HG03196 (cell line): Measurements from ENCODE around the gene GJB3.
"Not testable (repeated sequence)": the region's sequence is repeated elsewhere in the genome, so short reads cannot be mapped to it uniquely, and the experiment has no call there.

ENCODE experiments used
- ATAC-seq: cut with Tn5 transposase; IDR thresholded peaks from one replicate; pipeline ENCODE4 v1.9.1; 2021; ENCODE audit not compliant: unreplicated experiment

Gene GJB3

DNA sequence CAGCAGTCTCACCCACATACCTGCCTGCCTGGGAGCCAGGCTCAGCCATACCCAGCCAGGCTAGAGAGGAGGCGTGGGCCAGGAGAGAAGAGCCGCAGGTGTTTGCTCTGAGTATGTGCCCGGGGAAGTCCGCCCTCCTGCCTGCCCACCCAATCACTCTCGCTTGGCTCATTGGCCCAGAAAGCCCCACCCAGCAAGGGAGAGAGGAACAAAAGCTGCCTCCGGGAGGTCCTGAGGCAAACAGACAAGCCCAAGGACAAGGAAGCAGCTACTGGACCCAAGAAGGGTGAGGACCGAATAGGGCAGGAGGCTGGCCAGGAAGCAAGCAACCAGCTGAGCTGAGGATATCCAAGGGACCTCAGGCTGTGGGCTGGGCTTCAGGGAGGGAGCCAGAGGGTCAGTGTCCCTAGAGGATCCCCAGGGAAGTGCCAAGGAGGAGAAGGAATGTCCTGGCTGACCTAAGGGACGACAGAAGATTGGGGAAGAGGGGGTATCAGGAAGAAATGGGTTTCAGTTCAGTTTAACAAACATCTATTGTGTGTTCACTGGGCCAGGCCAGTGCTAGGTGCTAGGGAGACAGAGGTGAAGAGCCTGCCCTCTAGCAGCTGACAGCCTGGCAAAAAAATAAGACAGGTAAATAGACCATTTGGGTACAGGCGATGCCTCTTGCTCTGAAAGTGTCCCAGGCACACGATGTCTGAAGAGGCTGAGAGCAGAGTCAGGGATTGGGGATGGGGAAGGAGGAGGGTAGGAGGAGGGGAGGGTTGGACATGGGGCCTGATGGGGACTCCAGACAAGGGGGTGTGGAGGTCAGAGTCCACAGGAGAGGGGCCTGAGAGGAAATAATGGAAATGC lies 21.3 kb upstream of the GJB3 start, which contains the start of gene GJB4:
Gene GJB4, plus strand, starts transcription at position 238 of the 855 bp plus-strand sequence. CDS start 1,515 bp downstream, outside the sequence.
- ATAC-seq, result no peak

DNA sequence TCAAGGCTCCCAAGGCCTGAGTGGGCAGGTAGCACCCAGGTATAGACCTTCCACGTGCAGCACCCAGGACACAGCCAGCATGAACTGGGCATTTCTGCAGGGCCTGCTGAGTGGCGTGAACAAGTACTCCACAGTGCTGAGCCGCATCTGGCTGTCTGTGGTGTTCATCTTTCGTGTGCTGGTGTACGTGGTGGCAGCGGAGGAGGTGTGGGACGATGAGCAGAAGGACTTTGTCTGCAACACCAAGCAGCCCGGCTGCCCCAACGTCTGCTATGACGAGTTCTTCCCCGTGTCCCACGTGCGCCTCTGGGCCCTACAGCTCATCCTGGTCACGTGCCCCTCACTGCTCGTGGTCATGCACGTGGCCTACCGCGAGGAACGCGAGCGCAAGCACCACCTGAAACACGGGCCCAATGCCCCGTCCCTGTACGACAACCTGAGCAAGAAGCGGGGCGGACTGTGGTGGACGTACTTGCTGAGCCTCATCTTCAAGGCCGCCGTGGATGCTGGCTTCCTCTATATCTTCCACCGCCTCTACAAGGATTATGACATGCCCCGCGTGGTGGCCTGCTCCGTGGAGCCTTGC lies 19.7 kb upstream of the GJB3 start:
- no peak for ATAC-seq

DNA sequence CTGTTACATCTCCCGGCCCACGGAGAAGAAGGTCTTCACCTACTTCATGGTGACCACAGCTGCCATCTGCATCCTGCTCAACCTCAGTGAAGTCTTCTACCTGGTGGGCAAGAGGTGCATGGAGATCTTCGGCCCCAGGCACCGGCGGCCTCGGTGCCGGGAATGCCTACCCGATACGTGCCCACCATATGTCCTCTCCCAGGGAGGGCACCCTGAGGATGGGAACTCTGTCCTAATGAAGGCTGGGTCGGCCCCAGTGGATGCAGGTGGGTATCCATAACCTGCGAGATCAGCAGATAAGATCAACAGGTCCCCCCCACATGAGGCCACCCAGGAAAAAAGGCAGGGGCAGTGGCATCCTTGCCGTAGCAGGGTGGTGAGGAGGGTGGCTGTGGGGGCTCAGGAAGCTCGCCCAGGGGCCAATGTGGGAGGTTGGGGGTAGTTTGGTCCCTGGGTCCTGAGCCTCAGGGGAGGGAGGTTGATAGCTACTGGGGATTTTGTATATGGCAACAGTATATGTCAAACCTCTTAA lies 19.2 kb upstream of the GJB3 start:
- no peak for ATAC-seq

- no peak for ATAC-seq
Measured at GRCh38 chr1:34762474-34763141, 18.4 kb upstream of the GJB3 start.

DNA sequence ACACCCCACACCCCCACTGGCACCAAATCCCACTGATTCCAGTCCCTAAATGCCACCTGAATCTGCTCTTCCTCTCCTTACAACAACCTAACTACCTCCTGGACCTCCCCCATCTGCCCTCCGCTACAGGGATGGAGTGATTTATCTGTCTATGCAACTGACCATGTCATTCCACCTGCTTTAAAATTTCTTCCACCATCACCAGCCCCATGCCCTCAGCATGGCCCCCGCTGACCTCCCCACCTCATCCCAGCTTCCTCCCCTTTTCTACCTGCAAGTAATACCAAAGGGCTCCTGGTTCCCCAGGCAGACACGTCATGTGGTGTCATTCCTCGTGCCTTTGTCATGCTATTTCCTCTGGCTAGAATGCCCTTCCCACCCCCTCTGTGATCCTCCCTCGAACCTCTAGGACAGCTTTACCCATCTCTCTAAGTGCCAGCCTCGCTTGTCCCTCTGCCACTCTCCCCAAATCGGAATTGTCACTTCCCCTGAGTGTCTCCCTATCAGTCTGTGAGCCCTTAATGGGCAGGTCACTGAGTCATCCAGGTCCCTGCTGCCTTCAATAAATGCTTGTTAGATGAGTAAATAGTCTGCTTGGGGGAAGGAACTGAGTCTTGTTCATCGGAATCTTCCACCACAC lies 17.8 kb upstream of the GJB3 start:
- no peak for ATAC-seq

DNA sequence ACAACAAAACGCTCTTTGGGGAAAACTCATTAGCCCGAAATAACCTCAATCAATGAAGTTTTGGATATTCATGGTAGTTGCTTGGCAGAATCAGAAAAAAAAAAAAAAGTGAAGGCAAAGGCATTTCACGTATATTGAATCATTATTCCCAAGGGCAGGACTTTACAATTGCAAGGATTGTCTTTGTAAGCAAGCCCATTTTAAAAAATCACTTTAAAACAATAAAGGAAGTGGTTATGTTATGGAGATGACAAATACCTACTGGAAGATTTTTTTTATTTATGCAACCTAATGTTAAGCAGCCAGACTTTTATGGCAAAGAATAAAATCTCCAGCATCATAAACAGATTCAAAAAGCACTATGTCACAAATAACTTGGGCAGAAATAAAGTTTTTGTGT lies 12.2 kb upstream of the GJB3 start:
- ATAC-seq, result no peak

DNA sequence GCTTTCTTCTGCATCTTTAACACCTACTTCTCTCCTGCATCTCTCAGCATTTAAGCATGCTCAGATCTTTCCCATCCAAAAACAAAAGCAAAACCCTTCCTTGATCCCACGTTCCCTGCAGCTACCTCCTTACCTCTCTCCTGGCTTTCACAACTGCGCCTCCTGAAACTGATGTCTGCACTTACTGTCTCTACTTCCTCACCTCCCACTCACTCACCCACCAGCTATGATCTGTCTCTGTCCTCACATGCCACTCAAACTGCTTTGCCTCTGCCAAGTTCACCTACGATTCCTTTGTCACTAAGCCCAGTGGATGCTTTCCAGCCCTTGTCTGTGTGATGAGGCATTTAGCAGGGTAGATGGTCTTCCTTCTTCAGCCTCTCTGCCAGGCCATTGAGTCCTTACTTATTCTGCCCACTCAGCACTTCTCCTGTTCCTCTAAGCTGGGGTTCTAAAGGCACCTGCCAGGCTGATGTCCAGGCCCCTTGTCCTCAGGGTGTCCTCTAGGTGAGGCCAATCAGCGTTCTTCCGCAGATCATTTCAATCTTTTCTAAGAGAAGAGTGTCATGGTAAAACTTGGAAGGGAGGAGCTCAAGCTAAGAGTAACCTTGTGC lies 10.0 kb upstream of the GJB3 start:
- ATAC-seq, result no peak

DNA sequence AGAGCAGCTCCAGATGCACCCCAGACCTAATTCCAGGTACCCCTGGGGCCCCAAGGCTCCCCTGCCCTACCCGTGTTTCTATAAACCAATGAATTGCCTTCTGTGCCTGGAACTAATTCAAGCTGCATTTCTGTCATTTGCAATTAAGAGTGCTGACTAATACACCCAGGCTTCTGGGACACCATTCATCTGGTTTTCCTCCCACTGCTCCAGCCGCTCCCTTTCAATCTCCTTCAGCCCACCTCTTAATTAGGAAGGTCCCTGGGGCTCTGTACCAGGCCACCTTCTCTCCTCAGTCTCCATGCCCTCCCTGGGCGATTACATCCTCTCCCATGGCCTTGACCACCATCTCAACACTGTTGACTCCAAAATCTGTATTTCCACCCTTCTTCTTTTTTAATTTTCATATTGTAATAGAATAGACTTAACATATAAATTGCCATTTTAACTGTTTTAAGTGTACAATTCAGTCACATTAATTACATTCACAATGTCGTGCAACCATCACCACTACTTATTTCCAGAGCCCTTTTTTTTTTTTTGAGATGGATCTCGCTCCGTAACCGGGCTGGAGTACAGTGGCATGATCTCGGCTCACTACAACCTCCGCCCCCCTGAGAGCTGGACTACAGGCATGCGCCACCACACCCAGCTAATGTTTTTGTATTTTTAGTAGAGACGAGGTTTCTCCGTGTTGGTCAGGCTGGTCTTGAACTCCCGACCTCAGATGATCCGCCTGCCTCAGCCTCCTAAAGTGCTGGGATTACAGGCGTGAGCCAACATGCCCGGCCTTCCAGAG lies 9.2 kb upstream of the GJB3 start:
- ATAC-seq, result no peak

DNA sequence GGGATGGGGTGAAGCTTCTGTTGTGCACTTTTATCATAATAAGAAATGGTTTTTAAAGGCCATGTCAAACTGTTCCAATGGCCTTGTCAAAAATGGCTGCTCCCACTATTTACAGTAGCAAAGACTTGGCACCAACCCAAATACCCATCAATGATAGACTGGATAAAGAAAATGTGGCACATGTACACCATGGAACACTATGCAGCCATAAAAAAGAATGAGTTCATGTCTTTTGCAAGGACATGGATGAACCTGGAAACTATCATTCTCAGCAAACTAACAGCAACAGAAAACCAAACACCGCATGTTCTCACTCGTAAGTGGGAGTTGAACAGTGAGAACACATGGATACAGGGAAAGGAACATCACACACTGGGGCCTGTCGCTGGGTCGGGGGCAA lies 7.9 kb upstream of the GJB3 start:
- not testable (repeated sequence) for ATAC-seq

DNA sequence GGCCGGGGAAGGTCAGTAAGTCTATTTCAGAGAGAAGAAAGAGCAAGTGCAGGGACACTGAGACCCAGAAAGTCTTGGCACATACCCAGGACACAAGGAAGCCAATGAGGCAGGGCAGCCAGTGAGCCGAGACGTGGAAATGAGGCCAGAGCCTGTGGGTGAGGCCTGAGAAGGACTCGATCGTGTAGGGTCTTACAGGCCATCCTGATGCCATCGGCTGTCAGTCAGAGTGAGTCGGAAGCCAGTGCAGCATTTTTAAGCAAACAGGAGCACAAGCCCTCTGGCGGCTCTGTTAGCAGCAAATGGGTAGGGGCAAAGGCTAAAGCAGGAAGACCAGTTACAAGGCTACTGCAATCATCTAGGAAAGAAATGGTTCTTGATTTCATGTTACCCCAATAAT lies 6.1 kb upstream of the GJB3 start:
- no peak for ATAC-seq

DNA sequence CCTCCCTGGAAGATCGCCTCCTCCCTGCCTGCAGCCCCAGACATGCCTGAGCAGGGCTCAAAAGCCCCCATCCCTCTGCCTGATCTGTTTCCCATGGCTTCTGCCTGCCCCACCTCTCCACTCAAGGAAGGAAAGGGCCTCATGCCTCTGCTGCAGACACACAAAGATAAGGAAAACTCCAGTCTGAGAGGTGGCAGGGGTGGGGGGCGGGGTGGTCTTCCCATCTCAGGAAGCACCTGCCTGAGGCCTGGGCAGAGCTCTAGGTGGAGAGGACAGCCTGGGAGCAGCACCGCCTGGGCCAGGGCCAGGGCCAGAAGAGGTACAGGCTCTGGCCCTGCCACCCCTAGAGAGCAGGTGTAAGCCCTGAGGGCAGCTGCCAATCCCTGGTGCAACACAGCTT lies 4.1 kb upstream of the GJB3 start:
- no peak for ATAC-seq

GRCh38 chr1:34777519-34778321 lies 3.3 kb upstream of the GJB3 start:
- no peak for ATAC-seq

GRCh38 chr1:34778381-34778780 lies 2.6 kb upstream of the GJB3 start:
- ATAC-seq, result no peak

GRCh38 chr1:34779005-34779404 lies 2.0 kb upstream of the GJB3 start:
- ATAC-seq, result no peak

DNA sequence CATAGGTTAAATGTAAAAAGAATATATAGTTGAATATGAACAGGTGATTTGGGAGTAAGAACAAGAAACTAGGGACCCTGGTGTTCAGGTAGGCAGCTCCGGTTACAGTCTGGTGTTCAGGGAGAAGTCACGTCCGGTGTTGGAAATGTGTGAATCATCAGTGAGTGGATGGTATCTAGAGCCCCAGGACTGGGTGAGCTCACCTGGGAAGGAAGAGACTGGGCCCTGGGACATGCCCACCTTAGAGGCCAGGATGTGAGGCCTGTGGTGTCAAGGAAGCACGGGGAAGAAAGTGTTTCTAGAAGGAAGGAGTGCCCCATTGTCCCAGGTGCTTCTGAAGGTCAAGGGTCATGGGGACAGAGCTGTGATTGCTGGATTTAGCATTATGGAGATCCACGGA lies 1.5 kb upstream of the GJB3 start:
- no peak for ATAC-seq

DNA sequence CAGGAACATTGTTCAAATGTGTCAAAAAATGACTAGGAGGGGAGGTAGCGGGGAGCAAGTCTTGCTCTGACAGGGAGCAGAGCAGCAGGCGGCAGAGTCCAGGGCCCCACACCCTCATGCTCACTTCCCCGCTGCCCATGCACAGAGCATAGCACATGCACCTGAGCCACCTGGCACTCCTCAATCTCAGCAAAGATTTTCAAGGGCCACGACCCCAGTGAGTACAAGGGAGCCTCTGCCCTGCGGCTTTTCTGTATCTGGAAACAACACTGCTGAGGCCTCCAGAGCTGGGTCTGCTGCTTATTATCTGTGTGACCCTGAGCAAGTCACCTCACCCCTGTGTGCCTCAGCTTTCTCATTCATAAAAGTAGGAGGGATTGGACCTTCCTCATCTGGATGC lies 1.1 kb upstream of the GJB3 start:
- no peak for ATAC-seq

DNA sequence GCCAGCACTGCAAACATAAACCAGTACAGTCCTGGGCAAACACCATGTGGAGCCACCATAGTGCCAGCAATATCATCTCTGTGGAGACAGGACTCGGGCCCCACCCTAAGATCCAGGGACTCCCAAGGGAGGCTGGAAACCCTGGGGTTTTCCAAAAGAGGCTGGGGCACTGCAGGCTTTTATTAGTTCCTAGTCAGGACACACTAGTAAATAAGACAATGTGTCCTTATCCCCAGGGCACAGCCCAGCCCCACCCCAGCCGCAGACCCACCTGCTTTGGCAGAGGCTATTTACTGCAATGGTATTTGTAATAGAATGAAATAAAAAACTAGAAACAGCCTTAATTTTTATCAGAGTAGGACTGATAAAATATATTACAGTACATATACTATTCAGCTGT lies 486 bp upstream of the GJB3 start:
- no peak for ATAC-seq

DNA sequence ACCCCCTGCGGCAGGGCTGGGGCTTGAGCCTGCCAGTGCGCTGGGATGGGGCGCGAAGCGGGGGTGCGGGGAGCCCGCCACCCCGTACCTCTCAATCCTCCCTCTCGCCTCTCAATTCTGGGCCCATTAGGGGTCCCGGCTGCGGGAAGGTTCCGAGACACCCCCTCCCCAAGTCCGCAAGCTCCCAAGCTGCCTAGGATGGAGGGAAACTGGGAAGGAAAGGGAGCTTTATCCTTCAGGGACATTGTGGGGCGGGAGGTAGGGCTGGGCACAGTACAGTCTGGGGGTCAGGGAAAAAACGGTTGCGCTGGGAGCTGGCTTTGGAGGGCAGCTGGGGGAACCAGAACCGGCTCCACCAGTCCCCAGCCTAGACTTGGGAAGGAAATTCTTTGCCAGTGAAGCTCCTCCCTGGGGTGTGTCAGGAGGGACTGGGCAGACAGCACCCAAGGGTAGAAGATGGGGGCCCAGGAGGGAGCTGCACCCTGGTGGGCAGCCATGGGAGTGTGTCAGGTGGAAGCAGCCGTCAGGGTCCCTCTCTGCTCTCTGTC lies 904 bp downstream of the GJB3 start:
- ATAC-seq, result no peak

DNA sequence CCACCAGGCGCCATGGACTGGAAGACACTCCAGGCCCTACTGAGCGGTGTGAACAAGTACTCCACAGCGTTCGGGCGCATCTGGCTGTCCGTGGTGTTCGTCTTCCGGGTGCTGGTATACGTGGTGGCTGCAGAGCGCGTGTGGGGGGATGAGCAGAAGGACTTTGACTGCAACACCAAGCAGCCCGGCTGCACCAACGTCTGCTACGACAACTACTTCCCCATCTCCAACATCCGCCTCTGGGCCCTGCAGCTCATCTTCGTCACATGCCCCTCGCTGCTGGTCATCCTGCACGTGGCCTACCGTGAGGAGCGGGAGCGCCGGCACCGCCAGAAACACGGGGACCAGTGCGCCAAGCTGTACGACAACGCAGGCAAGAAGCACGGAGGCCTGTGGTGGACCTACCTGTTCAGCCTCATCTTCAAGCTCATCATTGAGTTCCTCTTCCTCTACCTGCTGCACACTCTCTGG lies 3.8 kb downstream of the GJB3 start:
- no peak for ATAC-seq
